ENCODE results near the gene DGKG. TPM values are rescaled to one million over a fixed set of nuclear protein-coding genes. Genes with fewer than 3 reads are reported as not detected.

Gene DGKG
- total and polyA plus RNA-seq, 3 experiments from 2014 or later: 0.04 to 0.20 TPM; not detected in 1

GRCh38 chr3:186275436-186275835 is 86.6 kb downstream of the DGKG start:
- ChIA-PET POLR2A (no interaction called here), CTCF (no interaction called here)
- no peak for DNase-seq
- peaks cover 5 to 35% of the 10 kb centered on the region in 2 donors for H3K27me3 Mint-ChIP-seq
- H3K4me1 Mint-ChIP-seq: no peaks in the 10 kb centered on the region
- Histone ChIP-seq H3K27ac (ENCODE audit: low read depth, low read length) (no peak overlapping the region), H3K36me3 (ENCODE audit: insufficient read depth, low read length) (no peaks in the 10 kb centered on the region), H3K4me3 (ENCODE audit: low read length) (no peak overlapping the region), H3K9me3 (ENCODE audit: low read length) (no peaks in the 10 kb centered on the region), H3K4me1 (ENCODE audit: insufficient read depth, low read length) (no peaks in the 10 kb centered on the region), H3K27me3 (ENCODE audit: insufficient read depth, low read length, poor library complexity, severe bottlenecking) (no peaks in the 10 kb centered on the region)
- no peak overlapping the region for H3K4me3 Mint-ChIP-seq
- H3K9me3 Mint-ChIP-seq: no peaks in the 10 kb centered on the region
- no peak overlapping the region for H3K27ac Mint-ChIP-seq
- no peaks in the 10 kb centered on the region for H3K36me3 Mint-ChIP-seq

- Histone ChIP-seq H3K4me3 (ENCODE audit: low read length) (no peak overlapping the region), H3K36me3 (ENCODE audit: insufficient read depth, low read length) (no peaks in the 10 kb centered on the region), H3K4me1 (ENCODE audit: insufficient read depth, low read length) (no peaks in the 10 kb centered on the region), H3K27ac (ENCODE audit: low read depth, low read length) (no peak overlapping the region), H3K9me3 (ENCODE audit: low read length) (no peaks in the 10 kb centered on the region), H3K27me3 (ENCODE audit: insufficient read depth, low read length, poor library complexity, severe bottlenecking) (no peaks in the 10 kb centered on the region)
- Mint-ChIP-seq H3K36me3 (no peaks in the 10 kb centered on the region), H3K27me3 (peaks cover 1 to 25% of the 10 kb centered on the region in 2 donors), H3K27ac (no peak overlapping the region), H3K4me1 (no peaks in the 10 kb centered on the region), H3K9me3 (no peaks in the 10 kb centered on the region), H3K4me3 (no peak overlapping the region)
- DNase-seq: no peak
- ChIA-PET POLR2A (no interaction called here), CTCF (interaction anchor here (0.8 kb wide), 1 partner anchor 184 kb away, joined by 3 read pairs; no protein-coding TSS in a partner anchor)
Measured at GRCh38 chr3:186273586-186273985, 88.4 kb downstream of the DGKG start.

- DNase-seq: no peak
- Histone ChIP-seq H3K4me3 (ENCODE audit: low read length) (no peak overlapping the region), H3K27me3 (ENCODE audit: insufficient read depth, low read length, poor library complexity, severe bottlenecking) (no peaks in the 10 kb centered on the region), H3K9me3 (ENCODE audit: low read length) (no peaks in the 10 kb centered on the region), H3K4me1 (ENCODE audit: insufficient read depth, low read length) (no peaks in the 10 kb centered on the region), H3K27ac (ENCODE audit: low read depth, low read length) (no peak overlapping the region), H3K36me3 (ENCODE audit: insufficient read depth, low read length) (no peaks in the 10 kb centered on the region)
- Mint-ChIP-seq H3K36me3 (no peaks in the 10 kb centered on the region), H3K27me3 (peaks cover 0 to 19% of the 10 kb centered on the region in 2 donors), H3K4me1 (no peaks in the 10 kb centered on the region), H3K9me3 (no peaks in the 10 kb centered on the region), H3K27ac (no peak overlapping the region), H3K4me3 (no peak overlapping the region)
- ChIA-PET CTCF (interaction anchor here (1.1 kb wide), 1 partner anchor 10 kb away, joined by 5 read pairs; no protein-coding TSS in a partner anchor), POLR2A (no interaction called here)
Measured at GRCh38 chr3:186270701-186271100, 91.3 kb downstream of the DGKG start.

GRCh38 chr3:186268616-186269448 is 93.2 kb downstream of the DGKG start:
- no peaks in the 10 kb centered on the region for H3K36me3 Mint-ChIP-seq

GRCh38 chr3:186267758-186268157 is 94.3 kb downstream of the DGKG start:
- DNase-seq: no peak
- Mint-ChIP-seq H3K27me3 (peaks cover 0 to 15% of the 10 kb centered on the region in 2 donors), H3K27ac (no peak overlapping the region), H3K4me1 (no peaks in the 10 kb centered on the region), H3K4me3 (no peak overlapping the region), H3K9me3 (no peaks in the 10 kb centered on the region), H3K36me3 (no peaks in the 10 kb centered on the region)
- Histone ChIP-seq H3K4me3 (ENCODE audit: low read length) (no peak overlapping the region), H3K27me3 (ENCODE audit: insufficient read depth, low read length, poor library complexity, severe bottlenecking) (no peaks in the 10 kb centered on the region), H3K27ac (ENCODE audit: low read depth, low read length) (no peak overlapping the region), H3K36me3 (ENCODE audit: insufficient read depth, low read length) (no peaks in the 10 kb centered on the region), H3K9me3 (ENCODE audit: low read length) (no peaks in the 10 kb centered on the region), H3K4me1 (ENCODE audit: insufficient read depth, low read length) (no peaks in the 10 kb centered on the region)
- ChIA-PET POLR2A (no interaction called here), CTCF (interaction anchor here (1.8 kb wide), 1 partner anchor 9 kb away, joined by 6 read pairs; no protein-coding TSS in a partner anchor)

More at GRCh38 chr3:186268616-186269448, 93.2 kb downstream of the DGKG start:
- H3K27ac ChIP-seq (ENCODE audit: low read depth, low read length): no peak overlapping the region
- no peaks in the 10 kb centered on the region for H3K9me3 Mint-ChIP-seq
- H3K36me3 ChIP-seq (ENCODE audit: insufficient read depth, low read length): no peaks in the 10 kb centered on the region
- H3K27ac Mint-ChIP-seq: no peak overlapping the region
- no peaks in the 10 kb centered on the region for H3K4me1 Mint-ChIP-seq
- no peak overlapping the region for H3K4me3 ChIP-seq (ENCODE audit: low read length)
- POLR2A ChIA-PET: no interaction called here
- no peaks in the 10 kb centered on the region for H3K9me3 ChIP-seq (ENCODE audit: low read length)
- H3K4me3 Mint-ChIP-seq: no peak overlapping the region
- CTCF ChIA-PET: interaction anchor here (1.8 kb wide), 1 partner anchor 10 kb away, joined by 6 read pairs; no protein-coding TSS in a partner anchor
- peaks cover 0 to 19% of the 10 kb centered on the region in 2 donors for H3K27me3 Mint-ChIP-seq
- H3K4me1 ChIP-seq (ENCODE audit: insufficient read depth, low read length): no peaks in the 10 kb centered on the region
- no peaks in the 10 kb centered on the region for H3K27me3 ChIP-seq (ENCODE audit: insufficient read depth, low read length, poor library complexity, severe bottlenecking)
- DNase-seq: no peak

- Mint-ChIP-seq H3K36me3 (no peaks in the 10 kb centered on the region), H3K4me3 (no peak overlapping the region), H3K27ac (no peak overlapping the region), H3K4me1 (peaks cover 3 to 4% (median 3%) of the 10 kb centered on the region in 3 donors), H3K27me3 (peaks cover 2 to 19% of the 10 kb centered on the region in 2 donors), H3K9me3 (no peaks in the 10 kb centered on the region)
- Histone ChIP-seq H3K4me3 (ENCODE audit: low read length) (no peak overlapping the region), H3K27me3 (ENCODE audit: insufficient read depth, low read length, poor library complexity, severe bottlenecking) (no peaks in the 10 kb centered on the region), H3K27ac (ENCODE audit: low read depth, low read length) (no peak overlapping the region), H3K9me3 (ENCODE audit: low read length) (no peaks in the 10 kb centered on the region), H3K36me3 (ENCODE audit: insufficient read depth, low read length) (no peaks in the 10 kb centered on the region), H3K4me1 (ENCODE audit: insufficient read depth, low read length) (no peaks in the 10 kb centered on the region)
- CTCF ChIA-PET: interaction anchor here (2.0 to 2.2 kb wide), 2 partner anchors 12 to 275 kb away, joined by 5 to 8 read pairs; no protein-coding TSS in a partner anchor
- POLR2A ChIA-PET: no interaction called here
- DNase-seq: no peak
Measured at GRCh38 chr3:186264608-186265400, 97.2 kb downstream of the DGKG start.

GRCh38 chr3:186261638-186262037 is 100.4 kb downstream of the DGKG start:
- CTCF ChIA-PET: interaction anchor here (0.8 to 4.5 kb wide), 2 partner anchors 279 to 356 kb away, joined by 3 to 82 read pairs; no protein-coding TSS in a partner anchor
- DNase-seq: no peak
- Histone ChIP-seq H3K4me1 (ENCODE audit: insufficient read depth, low read length) (no peaks in the 10 kb centered on the region), H3K27me3 (ENCODE audit: insufficient read depth, low read length, poor library complexity, severe bottlenecking) (no peaks in the 10 kb centered on the region), H3K27ac (ENCODE audit: low read depth, low read length) (no peak overlapping the region), H3K36me3 (ENCODE audit: insufficient read depth, low read length) (no peaks in the 10 kb centered on the region), H3K9me3 (ENCODE audit: low read length) (no peaks in the 10 kb centered on the region), H3K4me3 (ENCODE audit: low read length) (no peak overlapping the region)
- POLR2A ChIA-PET: no interaction called here
- H3K4me1 Mint-ChIP-seq: peaks cover 6 to 9% (median 8%) of the 10 kb centered on the region in 3 donors
- H3K9me3 Mint-ChIP-seq: no peaks in the 10 kb centered on the region
- H3K27me3 Mint-ChIP-seq: peaks cover 2 to 4% of the 10 kb centered on the region in 2 donors
- H3K4me3 Mint-ChIP-seq: no peak overlapping the region
- no peaks in the 10 kb centered on the region for H3K36me3 Mint-ChIP-seq
- no peak overlapping the region for H3K27ac Mint-ChIP-seq

GRCh38 chr3:186260726-186261125 is 101.3 kb downstream of the DGKG start:
- Histone ChIP-seq H3K4me3 (ENCODE audit: low read length) (no peak overlapping the region), H3K9me3 (ENCODE audit: low read length) (no peaks in the 10 kb centered on the region), H3K27me3 (ENCODE audit: insufficient read depth, low read length, poor library complexity, severe bottlenecking) (no peaks in the 10 kb centered on the region), H3K36me3 (ENCODE audit: insufficient read depth, low read length) (no peaks in the 10 kb centered on the region), H3K27ac (ENCODE audit: low read depth, low read length) (no peak overlapping the region), H3K4me1 (ENCODE audit: insufficient read depth, low read length) (no peaks in the 10 kb centered on the region)
- Mint-ChIP-seq H3K27me3 (peaks cover 2 to 4% of the 10 kb centered on the region in 2 donors), H3K36me3 (no peaks in the 10 kb centered on the region), H3K9me3 (no peaks in the 10 kb centered on the region), H3K27ac (no peak overlapping the region), H3K4me3 (no peak overlapping the region), H3K4me1 (peaks cover 6 to 9% (median 8%) of the 10 kb centered on the region in 3 donors)
- ChIA-PET CTCF (interaction anchor here (0.5 to 4.5 kb wide), 7 partner anchors 11 to 354 kb away, joined by 3 to 82 read pairs (median 4); no protein-coding TSS in a partner anchor), POLR2A (no interaction called here)
- DNase-seq: no peak

Measured in CD8-positive, alpha-beta memory T cell (primary cell).